GM23338 (cell line): Measurements from ENCODE around the gene SELENOV.

ENCODE experiments used
- CREB1 ChIP-seq: fragments of 250-450 bp; sonication (Bioruptor Pico); IDR thresholded peaks from 2 replicates; pipeline ENCODE4 v1.5.0; 2020; ENCODE audit warnings: low read depth, mild to moderate bottlenecking, moderate library complexity
- CTCF ChIP-seq, 2 experiments: fragments of 200-600 bp in 1 of 2; sonication (generic) in 1 of 2; conservative IDR thresholded peaks; 2 replicates each; pipeline versions ENCODE4 v1.5.1 to v1.6.1; 2016 to 2017; ENCODE audit warnings: antibody characterized with exemption in 2 of 2, low read depth in 2 of 2, mild to moderate bottlenecking in 2 of 2, moderate library complexity in 1 of 2
- ETS1 ChIP-seq: IDR thresholded peaks from 2 replicates; pipeline ENCODE4 v1.6.1; 2016; ENCODE audit warnings: antibody characterized with exemption
- EZH2 ChIP-seq: fragments of 200-600 bp; sonication (generic); IDR thresholded peaks from one replicate; pipeline ENCODE4 v1.8.0; 2017; ENCODE audit warnings: antibody characterized with exemption, mild to moderate bottlenecking, low read depth; ENCODE audit not compliant: unreplicated experiment
- JUNB ChIP-seq: IDR thresholded peaks from one replicate; pipeline ENCODE4 v1.6.1; 2016; ENCODE audit warnings: antibody characterized with exemption; ENCODE audit not compliant: unreplicated experiment
- NANOG ChIP-seq: IDR thresholded peaks from 2 replicates; pipeline ENCODE4 v1.6.1; 2016; ENCODE audit warnings: antibody characterized with exemption, borderline replicate concordance
- POLR2AphosphoS5 ChIP-seq: IDR thresholded peaks from 2 replicates; pipeline ENCODE4 v1.6.1; 2016; ENCODE audit warnings: antibody characterized with exemption, low read depth
- REST ChIP-seq: IDR thresholded peaks from one replicate; pipeline ENCODE4 v1.6.1; 2018; ENCODE audit warnings: antibody characterized with exemption; ENCODE audit not compliant: unreplicated experiment
- STAT1 ChIP-seq: IDR thresholded peaks from one replicate; pipeline ENCODE4 v1.6.1; 2016; ENCODE audit warnings: antibody characterized with exemption; ENCODE audit not compliant: unreplicated experiment
- ZNF331 ChIP-seq: fragments of 250-450 bp; sonication (Bioruptor Pico); IDR thresholded peaks from 2 replicates; pipeline ENCODE4 v1.5.0; 2020; ENCODE audit warnings: low read depth, mild to moderate bottlenecking, moderate library complexity

- TF ChIP-seq CTCF (conservative IDR thresholded peaks at IDR 0.05; ENCODE audit: low read depth in 2 of 2) (no peak), POLR2AphosphoS5 (no peak), EZH2 (no peak), REST (no peak), NANOG (no peak), CREB1 (CRISPR knock-in tag) (no peak), JUNB (no peak), ZNF331 (CRISPR knock-in tag) (no peak), ETS1 (no peak), STAT1 (no peak)
Measured at GRCh38 chr19:39506598-39506943, 8.4 kb upstream of the SELENOV start.
